HG03378 (cell line): ENCODE data around the gene FEM1C.

Source experiments
- ATAC-seq: cut with Tn5 transposase; IDR thresholded peaks from one replicate; pipeline ENCODE4 v1.9.1; 2021; ENCODE audit warnings: mild to moderate bottlenecking, moderate library complexity; ENCODE audit not compliant: unreplicated experiment

The FEM1C gene

GRCh38 chr5:115558388-115558956 lies 13.9 kb upstream of the FEM1C start:
- no peak for ATAC-seq

GRCh38 chr5:115557667-115558387 lies 13.3 kb upstream of the FEM1C start:
- ATAC-seq: no peak

- ATAC-seq: no peak
Observed at GRCh38 chr5:115556276-115556675, 11.7 kb upstream of the FEM1C start.

GRCh38 chr5:115555084-115555633 lies 10.6 kb upstream of the FEM1C start:
- ATAC-seq: no peak

GRCh38 chr5:115553082-115553481 lies 8.5 kb upstream of the FEM1C start:
- ATAC-seq: no peak

GRCh38 chr5:115551415-115551814 lies 6.8 kb upstream of the FEM1C start:
- ATAC-seq: no peak

GRCh38 chr5:115549154-115549553 lies 4.6 kb upstream of the FEM1C start:
- ATAC-seq: peak; percentile 21

- no peak for ATAC-seq
Observed at GRCh38 chr5:115548683-115549082, 4.1 kb upstream of the FEM1C start.

GRCh38 chr5:115545351-115545882 lies 842 bp upstream of the FEM1C start:
- no peak for ATAC-seq

GRCh38 chr5:115544043-115544435 lies 536 bp downstream of the FEM1C start:
- ATAC-seq: no peak

- ATAC-seq: peak; percentile 43
Observed at GRCh38 chr5:115543365-115544042, 1.1 kb downstream of the FEM1C start.

GRCh38 chr5:115542651-115543364 lies 1.8 kb downstream of the FEM1C start:
- no peak for ATAC-seq

- no peak for ATAC-seq
Observed at GRCh38 chr5:115542086-115542485, 2.5 kb downstream of the FEM1C start.

GRCh38 chr5:115541611-115542010 lies 3.0 kb downstream of the FEM1C start:
- ATAC-seq: no peak

- ATAC-seq: no peak
Observed at GRCh38 chr5:115535479-115536035, 9.0 kb downstream of the FEM1C start.

- no peak for ATAC-seq
Observed at GRCh38 chr5:115532517-115532916, 12.1 kb downstream of the FEM1C start.

- no peak for ATAC-seq
Observed at GRCh38 chr5:115531787-115532367, 12.7 kb downstream of the FEM1C start.

GRCh38 chr5:115531380-115531779 lies 13.2 kb downstream of the FEM1C start:
- ATAC-seq: no peak

GRCh38 chr5:115530426-115530825 lies 14.1 kb downstream of the FEM1C start:
- ATAC-seq: no peak

GRCh38 chr5:115526604-115527003 lies 18.0 kb downstream of the FEM1C start:
- no peak for ATAC-seq
